ENCODE measurements around the gene IMP3.

- TF ChIP-seq CTCF (IDR thresholded peaks at IDR 0.05; ENCODE audit: borderline replicate concordance, extremely low read depth, low read length, poor library complexity, severe bottlenecking): no peak
- TF ChIP-seq EZH2 (IDR thresholded peaks at IDR 0.05; ENCODE audit: borderline replicate concordance, low read depth, low read length, severe bottlenecking): no peak
Observed at GRCh38 chr15:75637245-75638009, 2.6 kb downstream of the IMP3 start.
